ENCODE measurements around the gene NEDD4L.

Gene NEDD4L

DNA sequence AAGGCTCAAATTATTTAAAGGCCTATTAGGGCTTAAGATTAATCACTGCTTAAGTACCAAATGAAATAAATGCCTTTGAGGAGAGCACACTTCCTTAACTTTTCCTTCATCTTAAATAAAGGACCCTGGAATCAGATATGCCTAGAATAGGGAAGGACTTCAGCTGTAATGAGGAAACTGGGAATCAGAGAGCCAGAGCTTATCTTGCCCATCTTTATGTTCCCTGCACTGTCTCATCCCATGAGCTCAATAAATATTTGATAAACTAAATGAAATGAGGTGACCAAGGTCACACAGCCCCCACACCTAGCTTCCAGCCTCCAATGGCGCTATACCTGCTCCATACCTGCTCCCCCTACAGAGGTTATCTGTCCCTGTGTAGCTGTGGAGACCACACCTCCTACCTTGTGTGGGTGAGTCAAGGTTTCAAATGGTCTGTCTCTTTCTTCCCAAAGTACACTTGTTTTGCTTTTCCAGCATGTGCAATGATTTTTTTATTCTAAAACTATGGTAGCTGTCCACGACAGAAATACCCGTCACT, 23.4 kb upstream of the NEDD4L start:
- no peaks in the 10 kb centered on the region for H3K36me3 Mint-ChIP-seq (ENCODE audit: low read depth)
- H3K4me1 Mint-ChIP-seq (ENCODE audit: low read depth) = no peaks in the 10 kb centered on the region
- H3K27me3 Mint-ChIP-seq = peaks cover 4% of the 10 kb centered on the region
- no peak overlapping the region for H3K27ac Mint-ChIP-seq
- no peak for DNase-seq
- H3K9me3 Mint-ChIP-seq = peaks cover 6% of the 10 kb centered on the region
- no peak overlapping the region for H3K4me3 Mint-ChIP-seq

DNA sequence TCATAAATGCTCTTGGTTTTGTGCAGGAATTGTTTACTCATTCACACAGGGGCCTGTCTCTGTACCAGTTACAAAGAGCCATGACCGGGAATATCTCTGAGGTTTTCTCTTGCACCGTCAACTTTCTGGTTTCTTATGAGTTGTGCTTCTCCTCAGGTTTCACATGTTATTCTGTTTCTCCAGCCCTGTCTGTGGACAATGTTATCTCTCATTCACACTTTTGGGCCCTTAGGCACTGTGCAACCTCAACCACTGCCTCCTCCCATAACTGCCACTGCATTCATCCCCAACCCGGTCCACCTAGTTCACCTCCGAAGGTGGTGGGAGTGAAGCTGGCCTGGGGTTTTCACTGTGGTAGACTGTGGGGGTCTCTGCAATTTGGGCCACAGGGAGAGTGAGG, 22.5 kb upstream of the NEDD4L start:
- Mint-ChIP-seq H3K27me3 (peaks cover 4% of the 10 kb centered on the region), H3K36me3 (ENCODE audit: low read depth) (no peaks in the 10 kb centered on the region), H3K9me3 (no peaks in the 10 kb centered on the region), H3K4me1 (ENCODE audit: low read depth) (no peaks in the 10 kb centered on the region), H3K27ac (no peak overlapping the region), H3K4me3 (no peak overlapping the region)
- DNase-seq = no peak

DNA sequence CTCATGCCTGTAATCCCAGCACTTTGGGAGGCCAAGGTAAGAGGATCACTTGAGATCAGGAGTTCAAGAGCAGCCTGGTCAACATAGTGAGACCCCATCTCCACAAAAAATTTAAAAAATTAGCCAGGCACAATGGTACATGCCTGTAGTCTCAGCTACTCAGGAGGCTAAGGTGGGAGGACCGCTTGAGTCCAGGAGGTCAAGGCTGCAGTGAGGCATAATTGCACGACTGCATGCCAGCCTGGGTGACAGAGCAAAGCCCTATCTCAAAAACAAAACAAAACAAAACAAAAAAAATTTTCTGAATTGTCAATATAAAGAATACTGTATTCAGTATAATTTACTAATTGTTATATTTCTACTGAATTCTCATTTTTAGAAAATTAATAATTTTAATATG, 20.9 kb upstream of the NEDD4L start:
- no peaks in the 10 kb centered on the region for H3K36me3 Mint-ChIP-seq (ENCODE audit: low read depth)
- no peaks in the 10 kb centered on the region for H3K9me3 Mint-ChIP-seq
- peaks cover 4% of the 10 kb centered on the region for H3K27me3 Mint-ChIP-seq
- DNase-seq = no peak
- no peaks in the 10 kb centered on the region for H3K4me1 Mint-ChIP-seq (ENCODE audit: low read depth)
- H3K4me3 Mint-ChIP-seq = no peak overlapping the region
- H3K27ac Mint-ChIP-seq = no peak overlapping the region

GRCh38 chr18:58024139-58024538, 19.9 kb upstream of the NEDD4L start:
- Mint-ChIP-seq H3K36me3 (ENCODE audit: low read depth) (no peaks in the 10 kb centered on the region), H3K4me3 (no peak overlapping the region), H3K9me3 (no peaks in the 10 kb centered on the region), H3K27ac (no peak overlapping the region), H3K27me3 (peaks cover 4% of the 10 kb centered on the region), H3K4me1 (ENCODE audit: low read depth) (no peaks in the 10 kb centered on the region)
- no peak for DNase-seq

GRCh38 chr18:58025205-58025604, 18.8 kb upstream of the NEDD4L start:
- peaks cover 4% of the 10 kb centered on the region for H3K27me3 Mint-ChIP-seq
- no peaks in the 10 kb centered on the region for H3K36me3 Mint-ChIP-seq (ENCODE audit: low read depth)
- no peaks in the 10 kb centered on the region for H3K4me1 Mint-ChIP-seq (ENCODE audit: low read depth)

DNA sequence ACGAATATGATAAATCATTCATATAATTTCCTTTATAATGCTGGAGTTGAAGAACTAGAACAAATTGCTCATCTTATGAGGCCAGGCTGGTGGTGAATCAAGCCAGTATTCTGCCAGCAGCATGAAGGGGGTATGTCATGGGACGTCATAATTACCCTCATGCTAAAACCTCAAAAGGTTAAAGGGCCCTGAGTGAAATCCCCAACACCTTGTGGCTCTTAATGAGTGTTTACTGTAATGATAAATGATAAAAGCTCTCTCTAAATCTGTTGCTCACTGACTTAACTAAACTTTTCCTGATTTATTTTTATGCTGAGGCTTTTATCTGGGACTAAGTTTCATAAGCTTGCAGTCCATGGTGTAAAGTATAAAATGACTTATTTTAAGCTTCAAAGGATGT, 18.3 kb upstream of the NEDD4L start:
- no peaks in the 10 kb centered on the region for H3K9me3 Mint-ChIP-seq
- no peaks in the 10 kb centered on the region for H3K4me1 Mint-ChIP-seq (ENCODE audit: low read depth)
- no peak overlapping the region for H3K27ac Mint-ChIP-seq
- no peak overlapping the region for H3K4me3 Mint-ChIP-seq
- no peaks in the 10 kb centered on the region for H3K36me3 Mint-ChIP-seq (ENCODE audit: low read depth)
- H3K27me3 Mint-ChIP-seq = peaks cover 5% of the 10 kb centered on the region
- no peak for DNase-seq

More at GRCh38 chr18:58025205-58025604, 18.8 kb upstream of the NEDD4L start:
- no peak for DNase-seq
- Mint-ChIP-seq H3K9me3 (no peaks in the 10 kb centered on the region), H3K27ac (no peak overlapping the region), H3K4me3 (no peak overlapping the region)

GRCh38 chr18:58026395-58026794, 17.6 kb upstream of the NEDD4L start:
- Mint-ChIP-seq H3K36me3 (ENCODE audit: low read depth) (no peaks in the 10 kb centered on the region), H3K27me3 (peaks cover 6% of the 10 kb centered on the region), H3K27ac (no peak overlapping the region), H3K4me1 (ENCODE audit: low read depth) (no peaks in the 10 kb centered on the region), H3K9me3 (no peaks in the 10 kb centered on the region), H3K4me3 (no peak overlapping the region)
- no peak for DNase-seq

GRCh38 chr18:58026857-58027256, 17.2 kb upstream of the NEDD4L start:
- H3K4me1 Mint-ChIP-seq (ENCODE audit: low read depth) = no peaks in the 10 kb centered on the region
- H3K4me3 Mint-ChIP-seq = no peak overlapping the region
- H3K36me3 Mint-ChIP-seq (ENCODE audit: low read depth) = no peaks in the 10 kb centered on the region
- peaks cover 5% of the 10 kb centered on the region for H3K27me3 Mint-ChIP-seq
- no peaks in the 10 kb centered on the region for H3K9me3 Mint-ChIP-seq
- DNase-seq = no peak
- H3K27ac Mint-ChIP-seq = no peak overlapping the region

GRCh38 chr18:58027341-58027740, 16.7 kb upstream of the NEDD4L start:
- Mint-ChIP-seq H3K9me3 (no peaks in the 10 kb centered on the region), H3K4me1 (ENCODE audit: low read depth) (no peaks in the 10 kb centered on the region), H3K27ac (no peak overlapping the region), H3K4me3 (no peak overlapping the region), H3K36me3 (ENCODE audit: low read depth) (no peaks in the 10 kb centered on the region), H3K27me3 (peaks cover 7% of the 10 kb centered on the region)
- no peak for DNase-seq

DNA sequence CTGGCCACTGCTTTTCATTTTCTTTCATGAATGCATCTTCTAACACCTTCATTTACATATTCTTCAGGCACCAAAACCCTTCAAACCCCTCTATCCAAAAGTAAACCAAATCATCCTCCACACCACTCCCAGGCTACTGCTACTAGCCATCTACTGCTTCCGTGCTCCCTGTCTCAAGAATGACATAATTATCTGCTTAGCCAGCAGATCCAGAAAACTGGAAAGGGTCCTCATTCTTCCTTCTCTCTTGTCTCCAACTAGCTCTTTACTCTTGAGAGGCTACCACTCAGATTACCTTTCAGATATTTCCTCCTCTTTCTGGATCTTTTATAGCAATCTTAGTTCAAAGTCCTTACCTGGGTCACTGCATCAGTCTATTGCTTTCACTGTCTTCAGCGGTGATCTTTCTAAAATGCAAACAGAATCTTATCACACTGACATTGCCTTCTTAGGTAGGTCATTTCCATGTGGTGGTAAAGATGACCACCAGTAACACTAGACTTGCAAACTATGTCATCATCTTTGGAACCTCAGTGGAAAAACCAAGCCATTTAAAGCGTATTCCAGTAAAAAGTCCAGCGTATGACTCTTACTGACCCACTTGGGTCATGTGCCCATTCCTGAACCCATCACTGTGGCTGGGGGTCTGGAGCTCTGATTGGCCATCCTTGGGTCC, 15.8 kb upstream of the NEDD4L start:
- H3K4me1 Mint-ChIP-seq (ENCODE audit: low read depth) = no peaks in the 10 kb centered on the region
- H3K4me3 Mint-ChIP-seq = no peak overlapping the region
- H3K9me3 Mint-ChIP-seq = no peaks in the 10 kb centered on the region
- no peak overlapping the region for H3K27ac Mint-ChIP-seq
- peaks cover 15% of the 10 kb centered on the region for H3K27me3 Mint-ChIP-seq
- no peaks in the 10 kb centered on the region for H3K36me3 Mint-ChIP-seq (ENCODE audit: low read depth)
- no peak for DNase-seq

DNA sequence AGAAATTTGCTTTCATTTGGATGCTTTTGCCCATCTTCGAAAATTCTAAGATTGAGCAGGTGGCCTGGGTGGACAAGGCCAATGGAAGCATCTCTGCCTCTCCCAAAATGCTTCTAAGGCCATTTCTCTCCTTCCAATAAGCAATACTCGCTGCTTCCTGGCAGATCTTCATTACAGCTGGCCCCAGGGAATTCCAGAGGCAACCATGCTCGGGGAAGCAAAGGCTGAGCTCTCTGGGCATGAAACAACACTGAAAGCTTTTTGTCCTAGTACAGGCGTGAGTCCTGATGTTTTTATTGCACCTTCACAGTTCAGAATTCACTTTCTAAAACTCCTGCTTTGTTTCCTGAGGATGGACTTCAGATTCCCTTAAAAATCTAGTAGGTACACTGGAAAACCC, 11.8 kb upstream of the NEDD4L start:
- peaks cover 34% of the 10 kb centered on the region for H3K27me3 Mint-ChIP-seq

GRCh38 chr18:58033216-58033615, 10.8 kb upstream of the NEDD4L start:
- peaks cover 34% of the 10 kb centered on the region for H3K27me3 Mint-ChIP-seq
- H3K36me3 Mint-ChIP-seq (ENCODE audit: low read depth) = no peaks in the 10 kb centered on the region
- H3K27ac Mint-ChIP-seq = no peak overlapping the region
- H3K4me3 Mint-ChIP-seq = no peak overlapping the region
- no peaks in the 10 kb centered on the region for H3K4me1 Mint-ChIP-seq (ENCODE audit: low read depth)
- no peak for DNase-seq
- H3K9me3 Mint-ChIP-seq = no peaks in the 10 kb centered on the region

More for the DNA sequence above, 11.8 kb upstream of the NEDD4L start:
- Mint-ChIP-seq H3K27ac (no peak overlapping the region), H3K36me3 (ENCODE audit: low read depth) (no peaks in the 10 kb centered on the region), H3K9me3 (no peaks in the 10 kb centered on the region), H3K4me3 (no peak overlapping the region), H3K4me1 (ENCODE audit: low read depth) (no peaks in the 10 kb centered on the region)
- no peak for DNase-seq

DNA sequence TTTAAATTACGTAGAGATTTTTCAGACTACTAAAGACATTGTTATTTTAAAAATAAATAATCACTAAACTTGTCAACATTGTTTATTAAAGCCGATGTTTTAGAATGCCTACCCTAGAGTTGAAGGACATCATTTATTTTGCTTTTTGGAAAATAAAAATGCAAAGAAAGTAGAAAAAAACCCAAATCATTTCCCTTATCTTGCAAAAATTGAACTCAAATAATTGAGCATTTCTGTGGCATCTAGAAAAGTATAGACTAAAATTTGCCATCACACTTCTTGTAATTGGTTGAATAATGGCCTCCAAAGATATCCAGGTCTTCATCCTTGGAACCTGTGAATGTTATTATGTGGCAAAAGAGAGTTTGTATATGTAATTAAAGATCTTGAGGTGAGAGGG, 9.7 kb upstream of the NEDD4L start:
- no peaks in the 10 kb centered on the region for H3K36me3 Mint-ChIP-seq (ENCODE audit: low read depth)
- H3K27ac Mint-ChIP-seq = no peak overlapping the region
- H3K9me3 Mint-ChIP-seq = no peaks in the 10 kb centered on the region
- no peaks in the 10 kb centered on the region for H3K4me1 Mint-ChIP-seq (ENCODE audit: low read depth)
- no peak overlapping the region for H3K4me3 Mint-ChIP-seq
- H3K27me3 Mint-ChIP-seq = peaks cover 34% of the 10 kb centered on the region
- no peak for DNase-seq

DNA sequence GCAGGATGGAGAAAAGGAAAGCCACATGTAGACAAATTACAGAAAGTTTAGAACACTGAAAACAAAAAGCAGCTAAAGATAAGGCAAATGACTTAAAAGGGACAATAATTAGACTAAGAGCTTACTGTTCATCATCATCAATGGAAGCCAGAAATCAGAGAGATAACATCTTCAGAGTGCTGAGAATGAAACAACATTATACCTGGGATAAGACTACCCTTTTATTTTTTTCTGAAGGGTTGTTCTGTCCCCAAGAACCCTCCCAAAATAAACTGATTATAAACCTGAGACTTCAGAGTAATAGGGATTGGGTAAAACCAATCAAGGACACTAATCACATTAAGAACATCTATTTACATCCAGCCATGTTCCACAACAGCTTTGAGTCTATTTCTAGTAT, 6.9 kb upstream of the NEDD4L start:
- no peaks in the 10 kb centered on the region for H3K36me3 Mint-ChIP-seq (ENCODE audit: low read depth)
- no peak overlapping the region for H3K4me3 Mint-ChIP-seq
- H3K27me3 Mint-ChIP-seq = peaks cover 29% of the 10 kb centered on the region
- no peaks in the 10 kb centered on the region for H3K9me3 Mint-ChIP-seq
- DNase-seq = no peak
- H3K4me1 Mint-ChIP-seq (ENCODE audit: low read depth) = peaks cover 4% of the 10 kb centered on the region
- H3K27ac Mint-ChIP-seq = no peak overlapping the region

GRCh38 chr18:58038063-58038462, 6.0 kb upstream of the NEDD4L start:
- Mint-ChIP-seq H3K4me1 (ENCODE audit: low read depth) (peaks cover 10% of the 10 kb centered on the region), H3K4me3 (no peak overlapping the region), H3K27ac (no peak overlapping the region), H3K27me3 (peaks cover 25% of the 10 kb centered on the region), H3K9me3 (no peaks in the 10 kb centered on the region), H3K36me3 (ENCODE audit: low read depth) (no peaks in the 10 kb centered on the region)
- no peak for DNase-seq

DNA sequence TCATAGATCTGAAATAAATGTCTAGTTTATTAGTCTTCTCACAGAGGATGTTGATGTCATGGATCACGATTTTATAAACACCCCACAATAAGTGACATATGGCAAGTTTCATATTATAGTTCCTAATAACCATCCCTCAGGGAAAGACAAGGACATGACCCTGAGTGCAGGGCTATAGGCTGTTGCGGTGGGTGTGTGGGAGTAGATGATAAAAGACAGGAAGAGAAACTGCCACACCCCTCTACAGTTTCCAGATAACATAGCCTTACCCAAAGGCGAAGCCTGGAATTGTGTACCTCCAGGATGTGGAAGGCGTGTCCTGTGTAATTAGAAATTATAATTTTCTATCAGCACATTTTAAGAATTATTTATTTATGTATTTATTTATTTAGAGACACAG, 2.4 kb upstream of the NEDD4L start:
- Mint-ChIP-seq H3K27me3 (peaks cover 28% of the 10 kb centered on the region), H3K9me3 (no peaks in the 10 kb centered on the region), H3K36me3 (ENCODE audit: low read depth) (peaks cover 4% of the 10 kb centered on the region), H3K27ac (no peak overlapping the region), H3K4me3 (no peak overlapping the region), H3K4me1 (ENCODE audit: low read depth) (peaks cover 27% of the 10 kb centered on the region)
- no peak for DNase-seq
